Endothelial cell of umbilical vein (primary cell): Measurements from ENCODE around the gene VANGL2. TPM values are rescaled to one million over a fixed set of nuclear protein-coding genes. Genes with fewer than 3 reads are reported as not detected.

Source experiments
- BruUV-seq: library from RNA; stranded (reverse); fragments of 400-500 nt; replicated peaks from 2 replicates; lab custom pipeline; 2021; lab: Mats Ljungman, UMichigan
- CTCF ChIA-PET: fragments of 300-600, 350-600 bp; sonication (Branson Sonifier 250); formaldehyde crosslinking; loops from one replicate; lab custom pipeline; 2021; ENCODE audit warnings: antibody characterized with exemption, inconsistent platforms; lab: Charles Lee
- POLR2A ChIA-PET: fragments of 300-600, 350-600 bp; sonication (Branson Sonifier 250); formaldehyde crosslinking; loops from one replicate; lab custom pipeline; 2021; ENCODE audit warnings: antibody characterized with exemption, inconsistent platforms; lab: Charles Lee
- DNase-seq: peaks from one replicate; pipeline ENCODE4 v3.0.0-alpha.2; 2011; ENCODE audit warnings: low read depth, low spot score
- FAIRE-seq: peaks from 2 replicates; lab custom pipeline; 2011; peaks lifted over from hg19 to GRCh38; lab: Jason Lieb, UNC
- H2AFZ ChIP-seq: 2 replicates; pipeline ENCODE4 v1.6.0; 2012; ENCODE audit warnings: low read depth, low read length, control low read depth, inconsistent platforms
- H3K27ac ChIP-seq: 2 replicates; pipeline ENCODE4 v1.5.1; 2011; ENCODE audit warnings: low read depth, mild to moderate bottlenecking, control low read depth, low read length, moderate library complexity; ENCODE audit not compliant: insufficient read depth
- H3K27me3 ChIP-seq, 2 experiments: 2 replicates each; pipeline versions ENCODE4 v1.6.0 to v1.6.1; 2011; ENCODE audit warnings: low read length in 2 of 2, mixed read lengths in 1 of 2; ENCODE audit not compliant: control insufficient read depth in 2 of 2, insufficient read depth in 2 of 2
- H3K36me3 ChIP-seq, 2 experiments: 2 replicates in 1 of 2; 3 replicates in 1 of 2; pipeline ENCODE4 v1.5.1; 2011; ENCODE audit warnings: low read length in 2 of 2, mild to moderate bottlenecking in 1 of 2, moderate library complexity in 1 of 2; ENCODE audit not compliant: control insufficient read depth in 2 of 2, insufficient read depth in 2 of 2; ENCODE audit errors: extremely low read depth in 1 of 2
- H3K4me1 ChIP-seq: 3 replicates; pipeline ENCODE4 v1.5.1; 2011; ENCODE audit warnings: mild to moderate bottlenecking, low read length; ENCODE audit not compliant: control insufficient read depth, insufficient read depth; ENCODE audit errors: extremely low read depth
- H3K4me2 ChIP-seq: 2 replicates; pipeline ENCODE4 v1.6.1; 2011; ENCODE audit warnings: low read length, control low read depth, mixed read lengths; ENCODE audit not compliant: insufficient read depth
- H3K4me3 ChIP-seq, 3 experiments: fragments of 200-600 bp in 1 of 3; sonication (generic), shearing (Covaris generic) in 1 of 3; replicated peaks in 1 of 3; 2 replicates each; pipeline ENCODE4 v1.5.1; 2011 to 2016; ENCODE audit warnings: control low read depth in 3 of 3, low read length in 3 of 3, mild to moderate bottlenecking in 2 of 3, inconsistent platforms in 1 of 3, low read depth in 1 of 3, moderate library complexity in 1 of 3; ENCODE audit not compliant: insufficient read depth in 1 of 3
- H3K79me2 ChIP-seq: 2 replicates; pipeline ENCODE4 v1.6.0; 2012; ENCODE audit warnings: low read length, inconsistent platforms; ENCODE audit not compliant: control insufficient read depth, insufficient read depth
- H3K9ac ChIP-seq: replicated peaks from 2 replicates; pipeline ENCODE3; 2011; ENCODE audit warnings: low read length, control low read depth; ENCODE audit not compliant: insufficient read depth; ENCODE audit errors: extremely low read depth
- H3K9me1 ChIP-seq: replicated peaks from 3 replicates; pipeline ENCODE4 v1.6.0; 2011; ENCODE audit warnings: mild to moderate bottlenecking, low read length; ENCODE audit not compliant: control insufficient read depth, insufficient read depth; ENCODE audit errors: extremely low read depth
- H3K9me3 ChIP-seq: replicated peaks from 2 replicates; pipeline ENCODE4 v1.5.1; 2012; ENCODE audit warnings: low read length, inconsistent platforms; ENCODE audit not compliant: control insufficient read depth, insufficient read depth
- H4K20me1 ChIP-seq: replicated peaks from 2 replicates; pipeline ENCODE3; 2011; ENCODE audit warnings: mild to moderate bottlenecking, low read length; ENCODE audit not compliant: control insufficient read depth, insufficient read depth; ENCODE audit errors: extremely low read depth
- CTCF ChIP-seq, 2 donors: IDR thresholded peaks; 1 replicate in 1 of 2; 2 replicates in 1 of 2; pipeline ENCODE4 v1.5.1; 2011; ENCODE audit warnings: low read length in 2 of 2, mild to moderate bottlenecking in 2 of 2, moderate library complexity in 2 of 2, control low read depth in 1 of 2, inconsistent platforms in 1 of 2, low read depth in 1 of 2; ENCODE audit not compliant: insufficient read depth in 1 of 2; ENCODE audit errors: extremely low read depth in 1 of 2
- EZH2 ChIP-seq: IDR thresholded peaks from 2 replicates; pipeline ENCODE4 v1.6.1; 2012; ENCODE audit warnings: borderline replicate concordance, low read depth, mild to moderate bottlenecking, moderate library complexity, low read length, inconsistent platforms; ENCODE audit not compliant: severe bottlenecking
- FOS ChIP-seq: IDR thresholded peaks from 2 replicates; pipeline ENCODE4 v1.6.1; 2011; ENCODE audit warnings: mild to moderate bottlenecking, low read length, moderate library complexity, borderline replicate concordance; ENCODE audit not compliant: insufficient read depth
- GATA2 ChIP-seq: IDR thresholded peaks from 2 replicates; pipeline ENCODE4 v1.7.0; 2011; ENCODE audit warnings: low read depth, mild to moderate bottlenecking, moderate library complexity, mixed read lengths, low read length; ENCODE audit not compliant: insufficient read length, insufficient read depth
- JUN ChIP-seq: IDR thresholded peaks from 2 replicates; pipeline ENCODE4 v1.6.1; 2011; ENCODE audit warnings: borderline replicate concordance, low read depth; ENCODE audit not compliant: insufficient read length, insufficient read depth
- MYC ChIP-seq: IDR thresholded peaks from one replicate; pipeline ENCODE4 v1.6.1; 2011; ENCODE audit warnings: mild to moderate bottlenecking, low read depth, low read length
- POLR2A ChIP-seq: IDR thresholded peaks from 2 replicates; pipeline ENCODE4 v1.6.1; 2012; ENCODE audit warnings: low read depth, mild to moderate bottlenecking, control low read depth, low read length
- POLR2AphosphoS5 ChIP-seq: IDR thresholded peaks from 2 replicates; pipeline ENCODE4 v1.6.1; 2012; ENCODE audit warnings: low read depth, mild to moderate bottlenecking, control low read depth, low read length, moderate library complexity; ENCODE audit not compliant: insufficient read depth
- dilution Hi-C: fragments of 300-500 bp; cut with MboI; formaldehyde crosslinking; loops from one replicate; pipeline ENCODE4 v1.15.0; 2019; ENCODE audit warnings: low sequenced_read_pairs; ENCODE audit not compliant: extremely low pct_ligation_motif_present
- intact Hi-C: fragments of 100-400 bp; cut with micrococcal nuclease; formaldehyde crosslinking; loops from one replicate; pipeline ENCODE4 v1.10.0; 2022
- polyA plus RNA-seq, 4 experiments: library from polyadenylated mRNA; depleted of rRNA in 3 of 4; stranded (reverse) in 3 of 4; unstranded in 1 of 4; fragments of >200 nt; gene quantifications; 2 replicates each; pipeline versions ENCODE4 v1.2.1 to v1.2.3, GENCODE V29; 2011 to 2012; ENCODE audit warnings: missing spikeins in 1 of 4
- total RNA-seq: library from RNA; stranded (reverse); gene quantifications from 2 replicates; pipeline ENCODE4 v1.2.3, GENCODE V29; 2021
- TF ChIP-seq, protein P1 (sequence below): IDR thresholded peaks from 2 replicates; pipeline ENCODE4 v1.6.1; 2011; ENCODE audit not compliant: insufficient read depth, insufficient read length

VANGL2 gene
- total and polyA plus RNA-seq, 2 donors (not counting 3 experiments of a cell fraction or from before 2014, with no cell fraction given): 0.01 TPM; not detected in 1

DNA sequence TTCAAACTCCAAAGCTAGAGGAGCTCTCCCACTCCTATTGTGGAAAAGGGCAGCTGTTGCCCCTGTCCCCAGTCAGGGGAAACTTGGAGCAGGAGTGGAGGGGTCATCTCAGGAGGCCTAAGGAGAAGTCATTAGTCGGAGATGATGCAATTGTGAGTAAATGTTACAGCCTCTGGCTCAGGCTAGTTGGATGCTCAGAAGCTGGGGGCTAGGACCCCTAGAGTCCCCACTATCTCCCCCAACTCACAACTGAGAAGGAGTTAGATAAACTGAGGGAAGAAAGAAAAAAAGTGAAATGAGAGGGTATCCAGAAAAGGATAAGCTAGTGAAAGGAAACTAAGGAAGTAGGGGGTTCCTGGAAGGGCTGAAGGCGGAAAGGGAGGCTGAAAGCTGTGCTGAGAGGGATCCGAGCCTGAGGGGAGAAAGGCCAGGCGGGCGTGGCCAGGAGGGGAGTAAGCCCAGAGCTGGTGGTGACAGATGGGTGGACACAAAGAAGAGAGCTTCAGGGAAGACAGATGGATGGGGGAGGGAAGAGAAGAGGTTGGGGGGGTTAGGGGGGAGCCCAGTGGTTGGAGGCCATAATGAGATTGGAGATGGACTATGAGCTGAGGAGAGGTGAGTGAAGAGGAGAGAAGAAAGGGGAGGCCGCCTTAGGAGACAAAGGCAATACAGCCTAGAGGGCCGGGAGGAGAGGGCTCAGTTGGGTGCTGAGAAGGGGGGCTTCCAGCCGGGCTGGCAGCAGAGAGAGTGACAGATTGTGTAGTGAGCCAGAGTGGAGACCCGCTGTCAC, 38.0 kb upstream of the VANGL2 start:
- H3K9ac ChIP-seq: no peak overlapping the region
- H2AFZ ChIP-seq: no peak overlapping the region
- H3K36me3 ChIP-seq: peaks cover 0 to 10% of the 10 kb centered on the region in 2 experiments
- peaks cover 2% of the 10 kb centered on the region for H4K20me1 ChIP-seq
- intact Hi-C loops (no loop called here), dilution Hi-C loops (no loop called here)
- H3K9me1 ChIP-seq: no peaks in the 10 kb centered on the region
- no peaks in the 10 kb centered on the region for H3K9me3 ChIP-seq
- H3K4me2 ChIP-seq: no peak overlapping the region
- H3K79me2 ChIP-seq: no peaks in the 10 kb centered on the region
- H3K4me1 ChIP-seq: no peaks in the 10 kb centered on the region
- TF ChIP-seq, protein P1, sequence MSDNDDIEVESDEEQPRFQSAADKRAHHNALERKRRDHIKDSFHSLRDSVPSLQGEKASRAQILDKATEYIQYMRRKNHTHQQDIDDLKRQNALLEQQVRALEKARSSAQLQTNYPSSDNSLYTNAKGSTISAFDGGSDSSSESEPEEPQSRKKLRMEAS: no peak
- TF ChIP-seq POLR2AphosphoS5 (no peak), POLR2A (no peak), GATA2 (no peak), EZH2 (no peak), FOS (no peak), MYC (no peak), JUN (no peak), CTCF (IDR thresholded peaks at IDR 0.05; ENCODE audit: extremely low read depth in 1 of 2, insufficient read depth in 1 of 2, low read depth in 1 of 2, low read length in 2 of 2) (no peak)
- ChIA-PET CTCF (interaction anchor here (0.8 to 2.2 kb wide), 6 partner anchors 8 to 17 kb away, joined by 3 to 21 read pairs (median 4); no protein-coding TSS in a partner anchor), POLR2A (no interaction called here)
- FAIRE-seq: no peak
- no TSS peak for BruUV-seq
- no peak overlapping the region for H3K27ac ChIP-seq
- DNase-seq: no peak
- no peak overlapping the region for H3K4me3 ChIP-seq
- H3K27me3 ChIP-seq: peaks cover 0 to 1% of the 10 kb centered on the region in 2 experiments
